HG03097 (cell line): Measurements from ENCODE around the gene PRR5L.

Source experiments
- ATAC-seq: cut with Tn5 transposase; IDR thresholded peaks from one replicate; pipeline ENCODE4 v1.9.1; 2021; ENCODE audit not compliant: unreplicated experiment, low FRiP score

Gene PRR5L

GRCh38 chr11:36278531-36279282 is 17.4 kb upstream of the PRR5L start:
- ATAC-seq = no peak

GRCh38 chr11:36280531-36280930 is 15.6 kb upstream of the PRR5L start:
- no peak for ATAC-seq

GRCh38 chr11:36281850-36282249 is 14.2 kb upstream of the PRR5L start:
- no peak for ATAC-seq

- no peak for ATAC-seq
These were observed 13.2 kb upstream of the PRR5L start for GRCh38 chr11:36282926-36283325.

GRCh38 chr11:36288442-36289225 is 7.5 kb upstream of the PRR5L start:
- no peak for ATAC-seq

- ATAC-seq = peak; percentile 99
These were observed 6.7 kb upstream of the PRR5L start, which contains the start of gene COMMD9 for GRCh38 chr11:36289226-36289852. COMMD9 (minus strand) TSS chr11:36289424; CDS start chr11:36289412, 12 bp downstream.

- ATAC-seq = no peak
These were observed 3.8 kb upstream of the PRR5L start for GRCh38 chr11:36292311-36292722.

GRCh38 chr11:36296884-36297543 is 926 bp downstream of the PRR5L start:
- ATAC-seq = no peak

GRCh38 chr11:36300650-36301049 is 4.6 kb downstream of the PRR5L start:
- no peak for ATAC-seq

GRCh38 chr11:36304351-36304750 is 8.3 kb downstream of the PRR5L start:
- ATAC-seq = no peak

- no peak for ATAC-seq
These were observed 9.0 kb downstream of the PRR5L start for GRCh38 chr11:36305047-36305446.

GRCh38 chr11:36306888-36307287 is 10.8 kb downstream of the PRR5L start:
- ATAC-seq = no peak

GRCh38 chr11:36308577-36308976 is 12.5 kb downstream of the PRR5L start:
- ATAC-seq = no peak

- no peak for ATAC-seq
These were observed 13.7 kb downstream of the PRR5L start for GRCh38 chr11:36309779-36310178.

GRCh38 chr11:36311926-36312595 is 16.0 kb downstream of the PRR5L start:
- no peak for ATAC-seq

GRCh38 chr11:36312611-36313472 is 16.8 kb downstream of the PRR5L start:
- no peak for ATAC-seq

- peak; percentile 53 for ATAC-seq
These were observed 17.8 kb downstream of the PRR5L start for GRCh38 chr11:36313750-36314433.

- ATAC-seq = no peak
These were observed 18.3 kb downstream of the PRR5L start for GRCh38 chr11:36314434-36314767.

- no peak for ATAC-seq
These were observed 20.0 kb downstream of the PRR5L start for GRCh38 chr11:36316049-36316448.
